KBM-7 (cell line): ENCODE measurements around the gene CHST9.
"Not testable (repeated sequence)": the region's sequence is repeated elsewhere in the genome, so short reads cannot be mapped to it uniquely, and the experiment has no call there.

Experiments
- DNase-seq: peaks from one replicate; pipeline ENCODE4 v3.0.0-alpha.2; 2015
- in situ Hi-C: fragments of 300-500 bp; cut with MboI; formaldehyde crosslinking; loops from 2 replicates; pipeline ENCODE4 v1.14.3; 2020; ENCODE audit warnings: low sequenced_read_pairs, low pct_unique_long_range_greater_than_20kb, mixed read lengths

The CHST9 gene

GRCh38 chr18:27030421-27030820, 154.7 kb downstream of the CHST9 start:
- in situ Hi-C loops, result no loop called here
- DNase-seq, result no peak

DNA sequence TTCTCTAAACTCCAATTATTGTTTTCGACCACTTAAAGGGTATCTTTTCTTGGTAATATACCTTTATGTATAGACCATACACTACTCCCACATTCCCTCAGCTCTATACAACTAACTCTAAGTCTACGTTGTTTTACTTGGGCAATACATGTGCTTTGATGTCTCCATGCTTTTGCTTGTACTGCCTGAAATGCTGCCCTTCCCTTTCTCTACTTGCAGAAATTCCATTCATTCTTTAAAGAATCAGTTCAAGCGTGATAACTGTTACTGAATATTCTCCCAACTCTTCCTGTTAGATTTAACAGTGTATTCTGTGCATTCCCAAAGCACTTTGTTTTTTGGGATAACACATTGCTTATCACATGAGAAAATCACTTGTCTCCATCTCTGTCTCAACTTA, 162.6 kb downstream of the CHST9 start:
- in situ Hi-C loops, result no loop called here
- DNase-seq, result no peak

DNA sequence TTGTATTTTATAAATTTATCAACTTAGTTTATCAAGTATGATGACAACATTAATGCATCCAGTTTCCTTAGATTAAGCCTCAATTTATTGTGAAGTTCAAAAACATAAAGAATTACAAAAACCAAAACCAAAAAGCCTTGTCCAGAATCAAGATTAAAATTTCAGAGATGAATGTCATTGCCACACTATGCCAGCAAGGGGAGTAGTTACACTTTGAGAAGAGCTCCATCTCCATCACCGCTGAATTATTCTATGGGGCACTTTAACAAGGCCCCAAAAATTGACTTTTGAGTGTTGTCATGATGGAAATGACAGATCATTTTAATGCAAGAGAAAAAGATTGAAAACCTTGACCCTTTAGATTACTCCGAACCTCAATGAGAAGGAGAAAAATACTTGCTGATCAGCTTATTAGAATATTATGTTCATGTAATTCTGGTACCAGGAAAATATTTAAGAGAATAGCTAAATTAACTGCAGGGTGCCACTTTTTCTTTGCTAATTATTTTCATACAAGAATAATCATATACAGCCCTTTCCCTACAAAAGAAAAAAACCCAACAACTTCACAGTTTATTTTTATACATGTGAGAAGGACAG, 167.1 kb downstream of the CHST9 start:
- peak; percentile 3 for DNase-seq
- in situ Hi-C loops, result no loop called here

- in situ Hi-C loops, result no loop called here
- no peak for DNase-seq
These were observed 170.3 kb downstream of the CHST9 start for GRCh38 chr18:27014841-27015240.

GRCh38 chr18:27010784-27011183, 174.3 kb downstream of the CHST9 start:
- in situ Hi-C loops, result no loop called here
- no peak for DNase-seq

DNA sequence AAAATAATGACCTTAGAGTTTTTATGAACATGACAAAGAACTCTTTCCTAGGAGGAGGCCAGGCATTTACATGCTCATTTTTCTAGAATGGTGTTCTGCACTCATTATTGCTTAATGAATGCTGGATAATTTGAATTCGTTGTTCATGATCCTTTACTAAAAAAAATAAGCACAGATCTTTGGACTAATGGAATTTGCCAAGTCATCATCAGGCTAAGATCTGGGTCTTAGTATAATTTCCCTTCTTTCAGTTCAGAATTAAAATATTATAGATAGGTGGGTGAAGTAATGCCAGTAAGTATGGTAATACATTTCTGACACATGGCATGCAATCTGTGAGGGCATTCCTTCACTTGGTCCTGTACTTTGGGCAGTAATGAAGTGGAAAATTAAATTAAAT, 175.8 kb downstream of the CHST9 start:
- in situ Hi-C loops, result no loop called here

DNA sequence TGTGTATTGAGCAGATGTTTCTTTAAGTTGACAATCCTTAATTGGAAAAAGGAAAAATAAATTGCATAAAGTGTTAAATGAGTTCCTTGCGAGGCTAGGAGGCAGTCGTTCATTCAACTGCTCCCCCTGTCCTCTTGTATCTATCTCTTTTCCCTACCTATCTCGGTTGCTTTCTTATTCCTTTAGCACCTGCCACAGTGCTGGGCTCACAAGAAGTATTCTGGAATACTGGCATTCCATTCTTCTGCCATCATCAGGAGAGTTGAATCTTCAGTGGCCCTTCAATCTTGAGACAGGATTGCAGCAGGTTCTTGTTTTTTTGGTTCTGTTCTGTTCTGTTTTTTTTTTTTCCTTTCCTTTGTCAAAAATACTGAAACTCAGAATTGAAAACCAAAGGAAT, 176.5 kb downstream of the CHST9 start:
- in situ Hi-C loops, result no loop called here
- DNase-seq, result no peak

More for the DNA sequence above, 175.8 kb downstream of the CHST9 start:
- DNase-seq, result no peak

GRCh38 chr18:27007880-27008279, 177.2 kb downstream of the CHST9 start:
- in situ Hi-C loops, result no loop called here
- DNase-seq, result no peak

DNA sequence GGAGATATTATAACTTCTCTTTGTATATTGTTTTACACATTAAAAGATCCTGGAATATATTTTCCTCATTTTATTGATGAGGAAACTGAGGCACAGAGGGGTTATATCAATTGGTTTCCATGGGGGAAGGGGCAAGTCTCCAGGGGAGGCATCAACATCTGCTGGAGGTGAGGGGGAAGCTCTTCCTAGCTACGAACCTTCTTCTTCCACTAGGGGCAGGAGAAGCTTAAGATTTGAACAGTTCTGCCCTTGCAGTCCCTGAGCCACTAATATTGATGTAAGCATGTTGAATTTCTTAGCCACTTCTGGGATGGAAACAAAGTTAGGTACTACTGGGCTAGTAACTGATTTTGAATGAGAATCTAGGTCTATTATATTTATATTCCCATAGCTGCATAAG, 179.5 kb downstream of the CHST9 start:
- peak; percentile 11 for DNase-seq
- in situ Hi-C loops, result no loop called here

DNA sequence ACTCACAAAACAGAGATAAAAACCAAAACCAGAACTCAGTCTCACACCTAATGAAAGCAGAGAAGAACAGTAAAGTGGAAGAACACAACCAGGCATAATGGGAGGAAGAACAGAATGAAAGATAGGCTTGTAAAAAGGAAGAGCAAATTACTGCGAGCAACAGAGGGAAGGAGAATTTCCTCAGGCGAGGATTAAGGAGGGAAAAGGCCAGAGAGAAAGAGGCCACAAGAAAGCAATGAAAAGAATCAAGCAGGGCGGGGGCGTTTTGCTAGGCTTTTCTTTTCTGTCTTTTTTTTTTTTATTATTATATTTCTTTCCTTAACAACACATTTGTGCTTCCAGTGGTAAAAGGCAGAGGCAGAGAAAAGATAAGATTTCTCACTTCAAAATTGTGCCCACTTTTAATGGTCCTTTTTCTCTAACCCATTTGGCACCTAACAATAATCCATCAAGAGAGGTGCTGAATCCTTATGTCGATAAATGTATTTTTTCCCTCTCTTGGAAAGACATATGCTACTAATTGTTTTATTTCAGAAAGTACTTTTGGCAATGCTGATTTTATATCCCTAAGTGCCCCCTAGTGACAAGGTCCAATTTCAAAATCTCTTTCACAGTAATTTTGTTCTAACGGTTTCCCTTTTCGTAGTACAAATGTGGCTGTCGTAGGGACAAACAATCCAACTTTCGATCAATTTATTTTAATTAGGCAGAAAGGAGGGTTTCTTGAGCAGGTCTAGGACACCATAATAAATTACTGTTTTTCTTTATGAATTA, 180.9 kb downstream of the CHST9 start:
- in situ Hi-C loops, result no loop called here
- peak; percentile 1 for DNase-seq

DNA sequence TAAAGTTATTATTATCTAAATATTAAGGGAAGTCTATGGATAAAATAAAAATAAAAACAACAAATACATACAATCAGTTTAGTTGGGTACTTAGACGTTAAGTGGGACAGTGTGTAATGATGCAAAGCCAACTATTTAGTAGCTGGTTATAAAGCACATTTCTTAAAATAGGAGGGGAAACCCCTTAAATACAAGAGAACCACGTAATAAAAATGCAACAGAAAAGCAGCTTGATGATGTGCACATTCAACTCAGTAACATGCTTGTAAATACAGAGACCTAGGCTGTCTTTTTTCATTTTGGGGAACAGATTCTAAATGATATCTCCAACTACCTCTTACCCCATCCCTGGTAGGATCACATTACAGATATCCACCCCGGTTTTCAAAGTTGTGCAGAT, 185.3 kb downstream of the CHST9 start:
- no peak for DNase-seq
- in situ Hi-C loops, result no loop called here

DNA sequence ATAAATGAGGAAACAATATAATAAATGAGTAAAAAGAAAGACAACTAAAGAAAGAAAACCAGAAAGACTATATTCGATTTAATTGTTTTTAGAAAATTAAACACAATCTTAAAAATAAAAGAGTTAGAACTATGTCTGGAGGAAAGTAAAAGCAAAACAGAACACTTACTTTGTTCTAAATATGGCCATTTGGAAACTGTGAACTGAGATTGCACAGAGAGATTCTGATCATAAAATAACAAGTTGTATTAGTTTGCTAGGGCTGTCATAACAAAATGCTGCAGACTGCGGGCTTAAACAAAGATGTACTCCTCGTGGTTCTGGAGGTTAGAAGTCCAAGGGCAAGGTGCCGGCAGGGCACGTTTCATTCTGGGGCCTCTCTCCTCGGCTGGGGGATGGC, 191.5 kb downstream of the CHST9 start:
- in situ Hi-C loops, result no loop called here
- no peak for DNase-seq

- DNase-seq, result no peak
- in situ Hi-C loops, result no loop called here
These were observed 192.2 kb downstream of the CHST9 start for GRCh38 chr18:26992926-26993325.

DNA sequence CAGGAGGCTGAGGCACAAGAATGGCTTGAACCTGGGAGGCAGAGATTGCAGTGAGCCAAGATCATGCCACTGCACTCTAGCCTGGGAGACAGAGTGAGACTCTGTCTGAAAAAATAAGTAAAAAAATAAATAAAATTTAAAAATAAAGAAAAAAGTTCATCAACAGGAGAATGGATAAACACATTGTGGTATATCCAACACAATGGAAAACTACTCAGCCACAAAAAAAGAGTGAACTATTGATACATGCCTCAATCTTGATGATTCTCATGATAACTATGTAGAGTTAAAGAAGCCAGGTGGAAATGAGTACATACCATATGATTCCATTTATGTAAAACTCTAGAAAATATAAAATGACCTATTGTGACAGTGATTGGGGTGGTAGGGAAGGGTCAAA, 195.3 kb downstream of the CHST9 start:
- no peak for DNase-seq
- in situ Hi-C loops, result no loop called here

DNA sequence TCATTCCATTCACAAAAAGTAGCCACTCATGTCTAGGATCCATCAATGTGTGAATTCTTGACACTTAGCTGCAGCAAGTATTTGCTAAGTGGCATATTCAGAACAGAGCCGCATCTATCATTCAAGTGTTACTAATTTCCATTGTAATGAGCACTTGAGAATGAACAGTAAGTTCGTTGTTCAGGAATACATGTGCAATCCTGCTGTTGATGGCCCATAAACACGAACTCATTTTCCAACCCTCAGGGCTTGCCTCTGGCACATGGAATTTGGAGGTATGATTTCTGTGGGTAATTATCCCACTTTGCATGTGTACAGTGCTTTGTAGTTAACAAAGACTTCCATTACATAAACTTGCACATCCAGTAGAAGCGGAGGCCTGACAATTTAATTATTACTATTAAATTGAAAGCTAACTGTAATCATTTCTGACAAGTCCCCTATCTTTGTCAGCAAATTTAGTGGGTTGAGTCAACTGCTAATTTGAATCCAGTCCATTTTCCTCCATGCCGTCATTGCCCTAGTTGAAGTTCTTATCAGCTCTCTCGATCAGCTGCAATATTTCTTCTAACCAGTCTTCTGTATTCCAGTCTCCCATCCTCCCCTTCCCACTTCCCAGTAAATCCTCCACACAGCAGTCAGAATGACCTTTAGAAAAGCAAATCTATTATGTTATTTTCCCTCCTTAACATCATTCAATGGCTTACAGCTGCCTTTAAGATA, 203.6 kb downstream of the CHST9 start:
- no peak for DNase-seq
- in situ Hi-C loops, result no loop called here

DNA sequence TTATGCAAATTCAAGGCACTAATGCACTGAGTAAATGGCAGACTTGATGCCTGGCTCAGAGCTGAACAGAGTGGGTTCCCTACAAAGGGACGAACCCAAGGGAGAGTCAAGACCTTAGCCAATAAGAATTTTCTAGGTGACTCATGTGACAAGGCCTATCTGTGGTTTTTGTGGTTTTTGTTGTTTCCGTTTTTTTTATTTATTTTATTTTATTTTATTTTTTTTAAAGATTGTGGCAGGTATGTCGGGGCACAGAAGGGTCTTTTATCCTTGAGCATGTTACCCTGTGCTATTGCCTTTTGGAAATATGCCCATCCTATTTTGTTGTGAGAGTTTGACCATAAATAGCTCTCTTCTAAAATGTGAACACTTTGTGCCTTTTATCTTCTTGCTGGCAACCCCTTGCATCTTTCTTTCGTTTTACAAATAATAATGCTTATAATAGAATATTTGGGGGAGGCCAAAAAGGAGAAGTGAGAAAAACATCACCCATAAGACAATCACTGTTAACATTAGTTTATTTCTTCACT, 206.2 kb downstream of the CHST9 start:
- no peak for DNase-seq
- in situ Hi-C loops, result no loop called here

DNA sequence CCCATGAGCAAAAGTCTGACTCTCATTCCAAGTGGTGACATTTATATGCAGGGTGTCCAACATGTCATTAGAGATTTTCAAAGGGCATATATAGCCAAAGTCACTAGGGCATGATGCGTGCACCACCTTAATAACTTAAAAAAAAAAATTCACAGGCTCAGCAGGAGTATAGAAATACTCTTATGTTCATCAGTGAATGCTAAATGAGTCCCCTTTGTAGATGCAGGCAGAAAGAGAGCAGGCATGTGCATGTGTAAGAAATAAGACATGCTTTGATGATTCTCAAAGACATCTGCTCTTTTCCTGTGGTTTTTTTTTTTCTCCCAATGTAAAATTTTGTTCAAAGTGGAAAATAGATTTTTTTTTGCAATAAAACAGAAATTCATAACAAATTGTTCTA, 207.3 kb downstream of the CHST9 start:
- no peak for DNase-seq
- in situ Hi-C loops, result no loop called here

DNA sequence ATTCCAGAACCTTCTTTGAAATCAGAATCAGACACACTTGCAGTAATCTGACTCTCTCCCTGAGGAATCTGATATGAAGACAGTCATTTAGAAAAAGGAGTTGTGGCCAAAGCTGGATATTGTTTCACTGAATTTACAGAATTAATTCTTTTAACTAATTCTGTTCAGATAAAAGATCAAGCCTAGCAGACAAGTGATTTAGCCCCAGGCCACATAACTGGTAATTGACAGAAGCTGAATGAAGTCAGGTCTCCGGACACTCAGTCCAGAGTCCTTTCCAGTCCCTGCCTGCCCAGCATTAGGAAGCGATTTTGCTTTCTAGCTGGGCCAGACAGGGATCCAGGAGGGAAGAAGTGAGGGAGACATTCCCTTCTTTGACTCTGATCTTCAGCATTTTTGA, 208.9 kb downstream of the CHST9 start:
- in situ Hi-C loops, result no loop called here

DNA sequence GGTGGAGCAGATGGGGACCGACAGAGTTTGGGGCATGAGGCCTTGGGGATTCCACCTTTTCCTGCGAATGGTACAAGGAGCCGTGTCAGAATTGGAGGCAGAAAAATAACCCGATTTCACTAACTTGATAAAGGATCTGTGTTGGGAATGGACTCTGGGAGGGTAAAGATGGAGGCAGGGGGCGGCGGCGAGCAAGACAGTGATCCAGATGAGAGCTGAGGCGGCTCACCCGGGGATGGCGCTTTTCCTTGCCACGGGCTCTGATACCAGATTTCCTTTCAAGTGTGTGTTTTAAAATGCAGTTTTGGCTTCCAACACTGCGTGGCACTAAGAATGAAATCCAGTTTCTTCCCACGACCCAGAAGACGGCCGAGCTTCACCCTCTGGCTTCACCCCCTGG, 212.6 kb downstream of the CHST9 start:
- in situ Hi-C loops, DNase-seq: not testable (repeated sequence)

More for the DNA sequence above, 208.9 kb downstream of the CHST9 start:
- no peak for DNase-seq

GRCh38 chr18:26971409-26971808, 213.7 kb downstream of the CHST9 start:
- no peak for DNase-seq
- in situ Hi-C loops, result no loop called here
